Activated T-cell treated with anti-CD3 and anti-CD28 coated beads, Interleukin-2, amount 50 U/mL, for 24 hours (primary cell): ENCODE measurements around the gene CAPZA2.

Experiments
- DNase-seq: peaks from one replicate; pipeline ENCODE4 v3.0.0-alpha.2; 2020
- H3K27ac Mint-ChIP-seq: 2 replicates; pipeline ENCODE4 v1.8.0; 2020; ENCODE audit warnings: mild to moderate bottlenecking, mixed read lengths
- H3K27me3 Mint-ChIP-seq: 2 replicates; pipeline ENCODE4 v1.8.0; 2020; ENCODE audit warnings: mixed read lengths
- H3K36me3 Mint-ChIP-seq: 2 replicates; pipeline ENCODE4 v1.8.0; 2020; ENCODE audit warnings: low read depth, mixed read lengths
- H3K4me1 Mint-ChIP-seq: 2 replicates; pipeline ENCODE4 v1.8.0; 2020; ENCODE audit warnings: low read depth, mixed read lengths
- H3K4me3 Mint-ChIP-seq: 2 replicates; pipeline ENCODE4 v1.8.0; 2020; ENCODE audit warnings: mild to moderate bottlenecking, moderate library complexity, mixed read lengths
- H3K9me3 Mint-ChIP-seq: 2 replicates; pipeline ENCODE4 v1.8.0; 2020; ENCODE audit warnings: mixed read lengths

Gene CAPZA2

GRCh38 chr7:116840256-116840655 lies 22.1 kb upstream of the CAPZA2 start:
- no peak overlapping the region for H3K4me3 Mint-ChIP-seq
- DNase-seq: no peak
- H3K4me1 Mint-ChIP-seq: peaks cover 7% of the 10 kb centered on the region
- H3K36me3 Mint-ChIP-seq: no peaks in the 10 kb centered on the region
- peaks cover 23% of the 10 kb centered on the region for H3K27me3 Mint-ChIP-seq
- no peak overlapping the region for H3K27ac Mint-ChIP-seq
- H3K9me3 Mint-ChIP-seq: no peaks in the 10 kb centered on the region

- DNase-seq: no peak
- H3K27ac Mint-ChIP-seq: no peak overlapping the region
- H3K36me3 Mint-ChIP-seq: no peaks in the 10 kb centered on the region
- no peaks in the 10 kb centered on the region for H3K9me3 Mint-ChIP-seq
- no peak overlapping the region for H3K4me3 Mint-ChIP-seq
- H3K27me3 Mint-ChIP-seq: peaks cover 25% of the 10 kb centered on the region
- H3K4me1 Mint-ChIP-seq: peaks cover 7% of the 10 kb centered on the region
These were observed 20.0 kb upstream of the CAPZA2 start for GRCh38 chr7:116842371-116842770.

GRCh38 chr7:116843378-116843777 lies 19.0 kb upstream of the CAPZA2 start:
- H3K4me3 Mint-ChIP-seq: no peak overlapping the region
- no peak overlapping the region for H3K27ac Mint-ChIP-seq
- H3K27me3 Mint-ChIP-seq: peaks cover 28% of the 10 kb centered on the region

GRCh38 chr7:116851175-116851574 lies 11.2 kb upstream of the CAPZA2 start:
- Mint-ChIP-seq H3K27me3 (peaks cover 24% of the 10 kb centered on the region), H3K36me3 (no peaks in the 10 kb centered on the region), H3K4me1 (no peaks in the 10 kb centered on the region), H3K4me3 (no peak overlapping the region), H3K27ac (no peak overlapping the region), H3K9me3 (no peaks in the 10 kb centered on the region)
- no peak for DNase-seq

More at GRCh38 chr7:116843378-116843777, 19.0 kb upstream of the CAPZA2 start:
- Mint-ChIP-seq H3K4me1 (peaks cover 7% of the 10 kb centered on the region), H3K36me3 (no peaks in the 10 kb centered on the region), H3K9me3 (no peaks in the 10 kb centered on the region)
- DNase-seq: no peak

- Mint-ChIP-seq H3K4me1 (no peaks in the 10 kb centered on the region), H3K27me3 (peaks cover 24% of the 10 kb centered on the region), H3K9me3 (no peaks in the 10 kb centered on the region), H3K27ac (no peak overlapping the region), H3K4me3 (no peak overlapping the region), H3K36me3 (no peaks in the 10 kb centered on the region)
- no peak for DNase-seq
These were observed 10.7 kb upstream of the CAPZA2 start for GRCh38 chr7:116851671-116852070.

GRCh38 chr7:116854132-116854531 lies 8.3 kb upstream of the CAPZA2 start:
- H3K9me3 Mint-ChIP-seq: no peaks in the 10 kb centered on the region
- no peaks in the 10 kb centered on the region for H3K36me3 Mint-ChIP-seq
- H3K27me3 Mint-ChIP-seq: peaks cover 24% of the 10 kb centered on the region
- no peak overlapping the region for H3K4me3 Mint-ChIP-seq
- H3K27ac Mint-ChIP-seq: no peak overlapping the region
- DNase-seq: no peak
- H3K4me1 Mint-ChIP-seq: peaks cover 1% of the 10 kb centered on the region

GRCh38 chr7:116857052-116857451 lies 5.3 kb upstream of the CAPZA2 start:
- H3K4me1 Mint-ChIP-seq: peaks cover 13% of the 10 kb centered on the region
- H3K27me3 Mint-ChIP-seq: peaks cover 12% of the 10 kb centered on the region
- no peak overlapping the region for H3K27ac Mint-ChIP-seq
- no peaks in the 10 kb centered on the region for H3K9me3 Mint-ChIP-seq
- H3K4me3 Mint-ChIP-seq: no peak overlapping the region
- DNase-seq: no peak
- no peaks in the 10 kb centered on the region for H3K36me3 Mint-ChIP-seq

- Mint-ChIP-seq H3K4me3 (no peak overlapping the region), H3K36me3 (peaks cover 13% of the 10 kb centered on the region), H3K27me3 (peaks cover 12% of the 10 kb centered on the region), H3K9me3 (no peaks in the 10 kb centered on the region), H3K27ac (peak overlapping the region; percentile 31), H3K4me1 (peaks cover 20% of the 10 kb centered on the region)
- no peak for DNase-seq
These were observed 3.1 kb upstream of the CAPZA2 start for GRCh38 chr7:116859323-116859722.

- H3K27ac Mint-ChIP-seq: peak overlapping the region; percentile 71
- H3K36me3 Mint-ChIP-seq: peaks cover 24% of the 10 kb centered on the region
These were observed 670 bp upstream of the CAPZA2 start for GRCh38 chr7:116861717-116862116.

GRCh38 chr7:116862951-116863670 lies 724 bp downstream of the CAPZA2 start:
- Mint-ChIP-seq H3K36me3 (peaks cover 35% of the 10 kb centered on the region), H3K9me3 (no peaks in the 10 kb centered on the region), H3K4me1 (peaks cover 51% of the 10 kb centered on the region), H3K27me3 (peaks cover 8% of the 10 kb centered on the region), H3K4me3 (peak overlapping the region; percentile 96), H3K27ac (peak overlapping the region; percentile 96)
- DNase-seq: peak; percentile 49

More at GRCh38 chr7:116861717-116862116, 670 bp upstream of the CAPZA2 start:
- Mint-ChIP-seq H3K4me3 (peak overlapping the region; percentile 70), H3K4me1 (peaks cover 37% of the 10 kb centered on the region), H3K27me3 (peaks cover 12% of the 10 kb centered on the region), H3K9me3 (no peaks in the 10 kb centered on the region)
- DNase-seq: no peak

GRCh38 chr7:116863936-116864500 lies 1.6 kb downstream of the CAPZA2 start:
- Mint-ChIP-seq H3K36me3 (peaks cover 36% of the 10 kb centered on the region), H3K4me3 (peak overlapping the region; percentile 96), H3K27me3 (peaks cover 3% of the 10 kb centered on the region), H3K9me3 (no peaks in the 10 kb centered on the region), H3K27ac (peak overlapping the region; percentile 96), H3K4me1 (peaks cover 55% of the 10 kb centered on the region)
- no peak for DNase-seq

GRCh38 chr7:116871061-116871700 lies 8.8 kb downstream of the CAPZA2 start:
- Mint-ChIP-seq H3K9me3 (no peaks in the 10 kb centered on the region), H3K4me1 (peaks cover 86% of the 10 kb centered on the region), H3K27me3 (no peaks in the 10 kb centered on the region), H3K27ac (peak overlapping the region; percentile 86), H3K36me3 (peaks cover 66% of the 10 kb centered on the region), H3K4me3 (no peak overlapping the region)
- DNase-seq: no peak

GRCh38 chr7:116872026-116872425 lies 9.6 kb downstream of the CAPZA2 start:
- Mint-ChIP-seq H3K36me3 (peaks cover 60% of the 10 kb centered on the region), H3K27ac (peak overlapping the region; percentile 86), H3K27me3 (no peaks in the 10 kb centered on the region), H3K4me1 (peaks cover 78% of the 10 kb centered on the region), H3K9me3 (no peaks in the 10 kb centered on the region), H3K4me3 (no peak overlapping the region)
- DNase-seq: no peak

GRCh38 chr7:116873619-116874018 lies 11.2 kb downstream of the CAPZA2 start:
- peaks cover 66% of the 10 kb centered on the region for H3K4me1 Mint-ChIP-seq
- no peaks in the 10 kb centered on the region for H3K27me3 Mint-ChIP-seq
- peaks cover 50% of the 10 kb centered on the region for H3K36me3 Mint-ChIP-seq
- no peak for DNase-seq
- H3K9me3 Mint-ChIP-seq: no peaks in the 10 kb centered on the region
- H3K27ac Mint-ChIP-seq: peak overlapping the region; percentile 63
- H3K4me3 Mint-ChIP-seq: no peak overlapping the region
